Astrocyte (in vitro differentiated cells and primary cell): Measurements from ENCODE around the gene CDHR4.

Source experiments
- EZH2 ChIP-seq: IDR thresholded peaks from 2 replicates; pipeline ENCODE4 v1.6.1; 2012; ENCODE audit warnings: mild to moderate bottlenecking, low read length, inconsistent platforms; ENCODE audit not compliant: insufficient read depth
- TF ChIP-seq, protein P1 (sequence below): IDR thresholded peaks from 2 replicates; pipeline ENCODE4 v1.5.1; 2011; ENCODE audit warnings: low read depth, mild to moderate bottlenecking, inconsistent platforms, low read length, moderate library complexity; ENCODE audit not compliant: insufficient read depth

DNA sequence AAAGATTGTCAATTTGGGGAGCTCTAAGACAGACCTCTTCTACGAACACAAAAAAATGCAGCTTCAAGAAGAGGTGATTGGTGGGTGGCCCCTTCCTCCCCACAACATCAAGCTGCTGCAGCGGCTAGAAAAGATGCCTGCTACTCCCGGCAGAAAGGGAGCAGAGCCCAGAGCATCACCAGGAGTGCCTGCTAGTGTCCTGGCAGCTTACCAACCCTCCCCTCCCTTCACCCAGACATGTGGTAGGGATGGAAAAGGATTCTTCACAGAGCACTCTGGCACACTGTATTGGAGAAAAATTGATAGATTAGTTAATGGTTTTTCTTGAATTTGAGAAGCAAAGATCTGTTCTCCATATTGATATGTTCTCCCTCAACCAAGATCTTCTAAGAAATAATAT lies 24.1 kb downstream of the CDHR4 start:
- TF ChIP-seq, protein P1, sequence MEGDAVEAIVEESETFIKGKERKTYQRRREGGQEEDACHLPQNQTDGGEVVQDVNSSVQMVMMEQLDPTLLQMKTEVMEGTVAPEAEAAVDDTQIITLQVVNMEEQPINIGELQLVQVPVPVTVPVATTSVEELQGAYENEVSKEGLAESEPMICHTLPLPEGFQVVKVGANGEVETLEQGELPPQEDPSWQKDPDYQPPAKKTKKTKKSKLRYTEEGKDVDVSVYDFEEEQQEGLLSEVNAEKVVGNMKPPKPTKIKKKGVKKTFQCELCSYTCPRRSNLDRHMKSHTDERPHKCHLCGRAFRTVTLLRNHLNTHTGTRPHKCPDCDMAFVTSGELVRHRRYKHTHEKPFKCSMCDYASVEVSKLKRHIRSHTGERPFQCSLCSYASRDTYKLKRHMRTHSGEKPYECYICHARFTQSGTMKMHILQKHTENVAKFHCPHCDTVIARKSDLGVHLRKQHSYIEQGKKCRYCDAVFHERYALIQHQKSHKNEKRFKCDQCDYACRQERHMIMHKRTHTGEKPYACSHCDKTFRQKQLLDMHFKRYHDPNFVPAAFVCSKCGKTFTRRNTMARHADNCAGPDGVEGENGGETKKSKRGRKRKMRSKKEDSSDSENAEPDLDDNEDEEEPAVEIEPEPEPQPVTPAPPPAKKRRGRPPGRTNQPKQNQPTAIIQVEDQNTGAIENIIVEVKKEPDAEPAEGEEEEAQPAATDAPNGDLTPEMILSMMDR, result no peak
- no peak for TF ChIP-seq EZH2
